ENCODE results near the gene MTARC1.

- TF ChIP-seq POLR2A (IDR thresholded peaks at IDR 0.05) (no peak), CTCF (IDR thresholded peaks at IDR 0.05) (no peak)
Measured at GRCh38 chr1:220776254-220776653, 10.5 kb upstream of the MTARC1 start.

Measured in ovary (tissue), 3 donors.